Thyroid gland (tissue), 4 donors: ENCODE measurements around the gene ADGRG7.

Experiments used
- CTCF ChIP-seq, 6 experiments: fragments of 200-600 bp in 3 of 6; fragments of 450-650 bp in 3 of 6; sonication (generic) in 3 of 6; IDR thresholded peaks; one replicate each; pipeline ENCODE4 v1.5.1; 2016 to 2019; ENCODE audit warnings: antibody characterized with exemption in 6 of 6, mild to moderate bottlenecking in 2 of 6, inconsistent platforms in 1 of 6, moderate library complexity in 1 of 6
- POLR2A ChIP-seq, 2 donors: fragments of 450-650 bp; IDR thresholded peaks; one replicate each; pipeline ENCODE4 v1.6.1; 2017; ENCODE audit warnings: antibody characterized with exemption in 2 of 2, mild to moderate bottlenecking in 2 of 2, moderate library complexity in 1 of 2

- no peak for TF ChIP-seq CTCF (IDR thresholded peaks at IDR 0.05)
- TF ChIP-seq POLR2A (IDR thresholded peaks at IDR 0.05), result no peak
Measured at GRCh38 chr3:100708644-100708988, 99.2 kb downstream of the ADGRG7 start.
